HepG2 (cell line): ENCODE measurements around the gene FAM131C.

Source experiments
- HNRNPLL ChIP-seq: fragments of 200-400 bp; formaldehyde crosslinking; IDR thresholded peaks from 2 replicates; pipeline ENCODE4 v1.6.1; 2017; ENCODE audit warnings: mild to moderate bottlenecking, low read depth, low read length; ENCODE audit not compliant: poor library complexity, severe bottlenecking
- JARID2 ChIP-seq: sonication (generic); formaldehyde crosslinking; IDR thresholded peaks from 2 replicates; pipeline ENCODE4 v1.8.1; 2023; ENCODE audit warnings: missing genetic modification reagents, inconsistent platforms; ENCODE audit not compliant: insufficient replicate concordance
- REXO4 ChIP-seq: sonication (generic); formaldehyde crosslinking; IDR thresholded peaks from 2 replicates; pipeline ENCODE4 v1.8.0; 2022; ENCODE audit warnings: missing genetic modification reagents, mild to moderate bottlenecking, borderline replicate concordance
- ZNF263 ChIP-seq: sonication (generic); formaldehyde crosslinking; IDR thresholded peaks from 2 replicates; pipeline ENCODE4 v1.4.0; 2020; ENCODE audit warnings: missing genetic modification reagents

GRCh38 chr1:16066245-16066644 is 7.2 kb downstream of the FAM131C start:
- TF ChIP-seq JARID2 (no peak), REXO4 (CRISPR knock-in tag) (no peak), ZNF263 (CRISPR knock-in tag) (no peak), HNRNPLL (no peak)
